Hepatocyte (in vitro differentiated cells): Measurements from ENCODE around the gene NDUFA8.

ENCODE experiments used
- CTCF ChIP-seq: fragments of 200-600 bp; sonication (generic); IDR thresholded peaks from 2 replicates; pipeline ENCODE4 v1.5.1; 2016; ENCODE audit warnings: antibody characterized with exemption, mild to moderate bottlenecking; ENCODE audit not compliant: poor library complexity
- EZH2 ChIP-seq: fragments of 200-600 bp; sonication (generic); IDR thresholded peaks from 2 replicates; pipeline ENCODE4 v1.6.1; 2016; ENCODE audit warnings: antibody characterized with exemption, mild to moderate bottlenecking, borderline replicate concordance
- EZH2phosphoT487 ChIP-seq: fragments of 200-600 bp; sonication (generic); IDR thresholded peaks from one replicate; pipeline ENCODE4 v1.6.1; 2018; ENCODE audit warnings: antibody characterized with exemption, mild to moderate bottlenecking, low read depth, moderate library complexity; ENCODE audit not compliant: unreplicated experiment, severe bottlenecking

GRCh38 chr9:122186301-122186700 lies 26.7 kb upstream of the NDUFA8 start:
- TF ChIP-seq CTCF (no peak), EZH2 (no peak), EZH2phosphoT487 (no peak)
